HG02642 (cell line): ENCODE results near the gene SYT1.
A peak's percentile ranks its signal among the peaks of the same experiment; 100 is the strongest.
"Not testable (repeated sequence)": the region's sequence is repeated elsewhere in the genome, so short reads cannot be mapped to it uniquely, and the experiment has no call there.

Experiments
- ATAC-seq: cut with Tn5 transposase; IDR thresholded peaks from one replicate; pipeline ENCODE4 v1.9.1; 2021; ENCODE audit warnings: mild to moderate bottlenecking; ENCODE audit not compliant: unreplicated experiment, poor library complexity

Gene SYT1

DNA sequence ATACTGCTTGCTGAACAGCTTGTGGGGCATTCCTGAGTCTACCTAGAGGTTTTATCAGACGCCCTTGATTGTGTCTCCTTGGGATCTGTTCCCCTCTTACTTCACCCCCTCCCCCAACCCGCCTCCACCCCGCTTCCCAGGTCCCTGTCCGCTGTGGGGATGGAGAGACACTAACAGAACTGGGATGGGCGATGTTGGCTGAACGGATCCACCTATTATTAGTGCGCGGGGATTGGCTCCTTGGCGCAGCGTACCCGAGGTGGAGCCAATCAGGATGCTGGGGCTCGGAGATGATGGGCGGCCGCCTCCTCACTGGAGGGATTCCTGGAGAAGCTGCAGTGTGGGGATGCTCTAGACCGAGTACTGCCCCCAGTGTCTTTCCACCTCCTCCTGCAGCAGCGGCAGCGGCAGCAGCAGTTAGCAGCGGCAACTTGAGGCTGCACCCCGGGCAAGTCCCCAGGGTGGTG is at the start of gene SYT1:
Gene SYT1 (plus strand): TSS at position 372 of the 467 bp plus-strand sequence.
- peak; percentile 22 for ATAC-seq

DNA sequence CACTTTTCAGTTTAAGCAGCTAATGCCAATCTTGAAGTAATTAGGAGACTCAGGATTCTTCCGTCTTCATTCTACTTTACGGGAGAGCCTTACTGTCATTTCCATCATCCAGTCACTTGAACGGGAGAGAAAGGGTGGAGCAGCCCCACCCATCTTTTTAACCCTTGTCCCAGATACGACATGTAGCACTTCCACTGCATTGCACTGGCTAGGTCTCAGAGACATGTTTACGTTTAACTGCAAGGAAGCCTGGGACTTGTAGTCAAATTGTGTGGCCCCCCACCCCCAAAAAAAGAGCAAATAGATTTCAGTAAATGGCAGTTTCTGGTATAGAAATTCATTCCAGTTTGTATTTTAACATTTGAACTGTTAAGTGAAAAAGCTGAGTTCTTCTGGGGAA is 46.1 kb upstream of the SYT1 start:
- ATAC-seq: no peak

DNA sequence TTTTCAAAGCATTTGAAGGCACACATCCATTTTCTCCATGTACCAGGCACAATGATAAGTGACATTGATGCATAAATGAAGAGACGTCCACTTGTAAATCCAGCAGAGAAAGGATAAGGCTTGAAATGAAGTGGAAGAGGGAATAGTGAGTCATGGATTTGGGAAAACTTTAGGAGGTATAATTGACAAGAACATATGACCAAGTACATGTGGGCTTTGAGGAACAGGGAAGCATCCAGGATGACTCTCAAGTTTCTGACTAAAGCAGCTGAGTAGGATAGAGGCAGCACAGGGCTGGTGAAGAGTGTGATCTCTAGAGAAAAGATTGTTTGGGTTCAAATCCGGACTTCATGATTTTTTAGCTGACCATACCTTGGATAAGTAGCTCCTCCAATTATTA is 43.6 kb upstream of the SYT1 start:
- no peak for ATAC-seq

DNA sequence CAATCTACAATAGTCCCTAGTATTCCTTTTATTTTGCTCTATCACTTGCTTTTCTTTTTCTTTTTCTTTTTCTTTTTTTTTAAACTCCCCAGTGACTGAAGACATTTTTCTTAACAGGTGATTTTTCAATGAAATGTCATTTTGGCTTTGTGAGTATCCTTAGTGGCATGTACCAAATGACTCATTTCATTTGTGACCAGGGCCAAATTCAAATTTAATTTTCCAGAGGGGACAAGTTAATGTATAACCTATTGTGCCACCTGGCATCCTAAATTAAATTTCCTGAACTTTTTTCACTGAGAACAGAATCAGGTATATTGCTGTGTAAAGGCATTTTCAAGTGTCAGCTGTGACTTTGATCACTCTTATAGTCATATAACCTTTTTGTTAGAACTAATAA is 39.7 kb upstream of the SYT1 start:
- ATAC-seq: no peak

DNA sequence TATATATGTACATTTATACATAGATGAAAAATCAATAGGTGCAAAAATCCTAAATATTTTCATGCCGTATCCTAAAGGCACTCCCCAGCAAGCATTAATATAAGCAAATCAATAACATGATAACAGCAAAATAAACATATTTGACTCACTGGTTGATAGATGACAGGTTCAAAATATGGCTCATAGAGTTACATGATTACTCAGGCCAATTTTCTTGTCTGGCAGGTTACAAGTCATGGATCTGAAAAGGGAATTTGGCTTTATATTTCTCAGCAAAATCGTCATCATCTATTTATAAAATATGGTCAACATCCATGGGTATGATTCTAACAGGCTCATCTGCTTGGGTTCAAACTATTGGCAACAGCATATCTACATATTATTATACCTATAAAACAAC is 34.9 kb upstream of the SYT1 start:
- ATAC-seq: no peak

DNA sequence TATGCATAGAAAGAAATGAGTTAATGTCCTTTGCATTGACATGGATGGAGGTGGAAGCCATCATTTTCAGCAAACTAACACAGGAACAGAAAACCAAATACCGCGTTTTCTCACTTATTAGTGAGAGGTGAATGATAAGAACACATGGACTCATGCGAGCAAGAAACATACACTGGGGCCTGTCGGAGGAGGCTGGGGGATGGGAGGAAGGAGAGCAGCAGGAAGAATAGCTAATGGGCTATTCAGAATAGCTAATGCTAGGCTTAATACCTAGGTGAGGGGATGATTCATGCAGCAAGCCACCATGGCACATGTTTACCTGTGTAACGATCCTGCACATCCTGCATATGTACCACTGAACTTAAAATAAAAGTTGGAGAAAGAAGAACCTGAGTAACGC is 29.1 kb upstream of the SYT1 start:
- ATAC-seq: no peak

DNA sequence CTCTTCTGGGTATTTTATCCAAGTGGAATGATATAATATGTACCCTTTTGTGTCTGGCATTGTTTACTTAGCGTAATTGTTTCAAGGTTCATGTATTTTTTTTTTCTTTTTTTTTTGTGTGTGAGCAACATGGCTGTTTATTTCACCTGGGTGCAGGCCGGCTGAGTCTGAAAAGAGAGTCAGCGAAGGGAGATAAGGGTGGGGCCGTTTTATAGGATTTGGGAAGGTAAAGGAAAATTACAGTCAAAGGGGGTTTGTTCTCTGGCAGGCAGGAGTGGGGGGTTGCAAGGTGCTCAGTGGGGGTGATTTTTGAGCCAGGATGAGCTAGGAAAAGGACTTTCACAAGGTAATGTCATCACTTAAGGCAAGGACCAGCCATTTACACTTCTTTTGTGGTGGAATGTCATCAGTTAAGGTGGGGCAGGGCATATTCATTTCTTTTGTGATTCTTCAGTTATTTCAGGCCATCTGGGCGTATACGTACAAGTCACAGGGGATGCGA is 24.0 kb upstream of the SYT1 start:
- ATAC-seq: not testable (repeated sequence)

DNA sequence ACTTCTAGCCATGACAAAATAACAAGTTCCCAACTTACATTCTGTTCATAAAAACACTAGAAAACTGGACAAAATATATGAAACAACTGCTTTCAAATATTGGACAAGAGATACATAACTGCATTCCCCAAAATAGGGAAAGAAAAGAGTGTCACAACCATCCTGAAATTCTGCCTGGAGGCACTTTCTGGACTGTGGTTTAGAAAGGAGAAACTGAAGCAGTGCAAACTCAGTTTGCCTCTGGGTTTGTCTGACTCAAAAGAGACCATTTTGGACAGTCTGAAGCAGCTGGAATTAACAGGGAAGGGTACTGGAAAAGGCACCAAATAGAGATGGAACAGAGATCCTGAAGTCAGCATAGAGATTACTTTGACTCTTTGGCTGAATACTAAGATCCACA is 11.3 kb upstream of the SYT1 start:
- no peak for ATAC-seq

DNA sequence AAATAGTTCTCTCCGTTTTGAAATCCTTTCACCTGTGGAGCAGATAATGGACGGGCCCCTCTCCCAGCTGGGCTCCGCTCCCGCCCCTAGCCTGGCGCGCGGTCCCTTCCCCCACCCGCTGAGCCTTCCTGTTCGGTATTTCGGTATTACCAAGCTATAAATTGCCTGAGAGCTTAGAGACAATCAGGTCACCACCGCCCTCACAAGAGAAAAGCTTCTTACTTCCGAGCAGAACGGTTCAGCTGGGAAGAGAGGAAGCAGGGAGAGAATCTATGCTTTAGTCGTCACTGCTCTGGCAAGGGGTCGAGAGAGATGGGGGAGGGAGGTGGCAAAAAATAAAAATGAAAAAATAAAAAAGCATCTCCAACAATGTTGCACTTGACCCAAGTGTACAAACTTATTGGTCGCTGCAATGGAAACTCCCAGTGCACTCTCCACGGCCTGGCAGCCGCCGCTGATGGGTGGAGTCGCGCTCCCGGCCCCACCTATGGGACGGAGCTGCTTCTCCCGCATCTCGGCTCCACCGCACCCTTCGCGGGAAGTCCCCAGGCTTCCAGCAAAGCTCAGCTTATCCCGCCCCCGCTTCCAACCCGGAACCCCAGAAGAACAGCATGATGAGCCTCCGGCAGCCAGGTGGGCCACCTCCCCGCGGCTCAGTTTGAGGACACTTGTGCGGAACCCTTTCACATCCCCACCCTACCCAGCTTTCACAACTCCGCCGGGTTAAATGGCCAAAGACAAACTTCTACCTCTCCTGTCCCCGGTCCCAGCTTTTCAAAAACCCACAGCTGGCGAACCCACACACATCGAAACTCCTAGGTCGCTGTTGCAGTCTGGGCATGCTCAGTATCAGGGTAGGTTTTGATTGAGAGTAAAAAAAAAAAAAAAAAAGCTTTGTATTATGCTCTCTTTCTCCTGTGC is 832 bp upstream of the SYT1 start:
- peak; percentile 56 for ATAC-seq

DNA sequence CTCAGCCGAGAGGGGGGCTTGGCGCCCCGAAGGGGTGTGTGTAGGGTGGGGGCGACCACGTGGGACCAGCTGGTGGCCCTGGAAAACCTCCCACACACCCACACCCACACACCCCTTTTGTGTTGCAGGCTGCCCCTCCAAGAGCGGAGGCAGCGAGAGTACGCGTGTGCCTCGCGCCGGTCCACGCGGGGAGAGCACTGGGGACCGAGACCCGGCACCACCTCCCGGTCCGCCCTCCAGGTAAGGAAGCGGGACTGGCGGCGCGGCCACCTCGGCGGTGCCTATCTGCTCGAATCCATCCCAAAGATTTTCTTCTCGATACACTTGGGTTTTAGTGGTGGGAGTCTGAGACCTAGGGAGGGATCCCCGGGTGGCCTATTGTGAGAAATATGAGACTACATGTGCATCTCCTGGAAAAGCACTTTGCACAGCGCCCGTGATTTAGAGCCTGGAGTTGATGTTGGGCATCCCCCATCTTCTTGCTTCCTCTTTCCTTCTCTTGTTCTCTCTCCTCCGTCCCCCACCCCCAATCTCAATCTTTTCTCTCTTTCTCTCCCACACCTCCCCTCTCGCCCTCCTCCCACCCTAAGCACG is 393 bp downstream of the SYT1 start:
- peak; percentile 24 for ATAC-seq

DNA sequence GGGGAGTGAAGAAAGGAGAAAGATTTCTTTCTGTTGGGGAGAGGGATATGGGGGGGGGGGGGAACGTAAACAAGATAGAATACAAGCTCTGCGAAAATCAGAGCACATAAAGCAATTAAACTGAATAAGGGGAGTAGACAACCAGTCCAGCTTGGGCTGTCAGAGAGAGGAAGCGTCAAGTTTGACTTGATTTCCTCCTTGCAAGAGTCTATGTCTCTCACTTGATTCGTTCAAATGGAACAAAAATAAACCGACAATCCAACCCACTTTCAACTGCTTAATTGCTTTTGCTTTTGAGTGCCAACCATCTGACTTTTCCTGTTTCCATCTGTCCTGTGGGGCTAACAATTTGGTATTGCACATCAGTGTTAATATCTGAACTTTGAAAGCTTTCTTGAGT is 942 bp downstream of the SYT1 start:
- no peak for ATAC-seq

DNA sequence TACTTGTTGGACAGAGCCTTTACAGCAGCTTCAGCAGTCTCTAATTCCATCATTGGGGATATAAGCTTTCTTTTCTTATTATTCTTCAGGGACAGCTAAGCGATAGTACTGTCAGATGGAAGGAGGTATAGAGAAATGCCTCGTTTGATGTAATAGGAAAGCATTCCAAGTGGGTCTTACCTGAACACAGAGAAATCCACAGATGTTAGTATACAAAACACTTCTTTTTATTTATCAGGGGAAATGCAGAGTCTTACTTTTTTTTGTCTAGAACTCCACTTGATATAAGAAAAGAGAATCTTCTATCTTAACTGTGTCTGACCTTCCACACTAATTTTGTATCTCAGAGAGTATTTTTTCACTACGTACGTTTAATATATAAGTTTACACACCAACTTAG is 1.9 kb downstream of the SYT1 start:
- no peak for ATAC-seq

DNA sequence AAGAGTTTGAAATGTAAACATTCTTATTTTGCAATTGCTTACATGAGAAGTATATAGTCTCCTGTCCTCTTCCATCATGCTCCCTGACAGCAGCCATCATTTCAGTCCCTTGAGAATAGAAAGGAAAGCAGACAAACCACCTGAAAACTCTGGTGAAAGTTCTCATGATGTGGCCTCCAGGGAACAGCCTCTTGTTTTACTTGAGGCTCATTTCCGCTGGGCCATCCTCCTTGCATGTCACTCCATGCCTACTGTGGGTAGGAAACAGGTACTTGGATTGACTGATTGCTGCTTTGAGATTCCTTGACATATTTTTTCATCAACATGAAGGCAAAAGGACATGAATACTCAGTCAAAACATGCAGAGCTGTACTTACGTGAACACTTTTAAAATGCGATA is 6.0 kb downstream of the SYT1 start:
- no peak for ATAC-seq

DNA sequence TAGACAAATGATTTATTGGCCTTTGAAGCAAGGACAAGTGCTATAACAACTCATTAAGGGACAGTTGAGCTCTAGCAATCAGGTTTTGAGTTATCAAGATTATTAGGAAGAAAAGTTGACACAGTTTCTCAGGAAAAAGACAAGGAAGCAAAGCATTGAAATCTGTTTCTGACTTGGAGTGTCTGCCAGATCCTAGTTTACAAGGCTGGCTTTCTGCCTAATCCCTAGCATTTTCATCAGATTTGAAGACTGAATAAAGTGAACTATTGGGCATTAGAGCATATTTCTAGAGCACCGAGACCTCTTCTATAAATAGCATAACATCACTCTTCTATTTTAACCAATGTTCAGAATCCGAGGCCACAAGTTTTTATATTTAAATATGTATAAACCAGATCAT is 7.0 kb downstream of the SYT1 start:
- no peak for ATAC-seq

DNA sequence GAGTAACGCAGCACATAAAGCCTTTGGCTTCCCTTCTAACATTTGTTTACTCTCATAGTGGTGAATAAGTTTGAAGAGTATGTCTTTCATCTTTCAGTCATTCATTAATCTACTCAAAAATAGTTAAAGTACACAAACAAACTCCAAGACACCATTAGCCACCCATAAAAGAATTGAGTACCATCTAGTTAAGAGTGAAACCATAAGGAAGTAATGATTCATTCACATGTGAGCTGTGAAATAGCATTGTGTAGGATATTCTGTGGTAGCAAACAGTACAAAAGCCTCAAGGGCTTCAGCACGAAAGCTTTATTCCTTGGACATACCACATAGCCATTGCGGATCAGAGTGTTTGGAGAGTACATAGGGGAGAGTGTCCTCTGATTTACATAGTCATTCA is 13.9 kb downstream of the SYT1 start:
- ATAC-seq: no peak

DNA sequence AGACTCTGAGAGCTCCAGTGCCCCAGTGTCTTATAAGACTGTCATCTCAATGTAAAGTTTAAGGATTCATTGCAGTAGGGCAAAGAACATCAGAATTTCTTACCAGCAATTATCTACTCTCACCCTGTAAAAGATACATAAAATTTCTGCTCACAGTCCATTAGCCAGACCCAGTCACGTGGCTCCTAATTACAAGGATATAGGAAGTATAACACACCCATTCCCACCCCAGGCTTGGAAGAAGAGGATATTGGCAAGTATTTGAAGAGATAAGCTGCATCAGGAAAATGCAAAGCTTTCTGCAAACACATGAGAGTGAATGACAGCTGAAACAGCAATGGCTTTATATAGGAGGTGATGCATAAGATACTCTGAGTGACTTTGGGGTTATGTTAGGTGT is 14.3 kb downstream of the SYT1 start:
- no peak for ATAC-seq

DNA sequence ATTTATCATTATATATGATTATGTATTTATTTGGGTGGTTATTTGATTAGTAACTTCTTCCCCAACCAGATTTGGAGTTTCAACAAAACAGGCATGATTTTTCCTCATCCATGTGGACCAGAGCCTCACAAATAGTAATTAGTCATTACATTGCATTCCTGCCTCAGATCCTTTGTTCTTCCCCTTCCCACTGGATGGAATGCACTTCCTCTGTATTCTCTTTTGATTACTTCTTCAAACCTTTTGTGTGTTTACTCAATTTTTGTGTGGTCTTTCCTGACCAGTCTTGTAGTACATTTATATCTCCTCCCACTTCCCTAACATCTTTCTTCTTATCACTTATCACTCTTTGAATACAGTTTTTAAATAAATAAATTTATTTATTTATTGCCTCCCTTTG is 15.5 kb downstream of the SYT1 start:
- ATAC-seq: no peak

DNA sequence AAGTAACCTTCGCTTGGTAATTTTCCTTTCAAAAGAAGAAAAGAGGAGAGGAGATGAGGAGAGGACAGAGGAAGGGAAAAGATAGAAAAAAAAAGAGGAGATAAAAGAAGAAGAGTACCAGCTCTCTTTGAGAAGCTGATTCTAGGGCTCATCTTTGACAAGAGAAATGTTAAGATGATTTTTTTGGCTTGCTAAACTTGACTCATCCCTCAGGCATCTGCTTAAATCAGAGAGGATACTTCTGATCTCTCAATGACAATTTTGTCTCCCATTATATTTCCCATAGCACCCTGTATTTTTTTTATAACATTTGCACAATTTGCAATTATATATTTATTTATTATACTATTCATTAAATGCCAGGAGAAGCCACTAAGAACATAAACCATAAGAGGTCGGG is 17.1 kb downstream of the SYT1 start:
- no peak for ATAC-seq

DNA sequence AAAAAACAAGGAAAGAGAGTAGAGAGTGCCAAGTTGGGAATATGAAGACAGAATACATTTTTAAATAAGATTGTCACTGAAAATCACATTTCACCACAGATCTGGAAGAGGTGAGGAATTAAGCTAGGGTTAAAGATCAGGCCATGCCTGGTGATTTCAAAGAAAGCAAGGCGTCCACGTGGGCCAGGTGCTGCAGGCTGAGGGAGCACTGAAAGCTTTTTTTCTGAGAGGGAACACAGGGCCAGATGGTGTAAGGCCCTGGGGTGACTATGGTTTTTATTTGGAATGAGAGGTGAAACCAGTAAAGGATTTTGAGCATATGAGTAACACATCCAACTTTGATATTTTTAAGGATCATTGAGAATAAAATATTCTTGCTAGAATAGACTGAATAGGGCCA is 20.9 kb downstream of the SYT1 start:
- ATAC-seq: no peak

DNA sequence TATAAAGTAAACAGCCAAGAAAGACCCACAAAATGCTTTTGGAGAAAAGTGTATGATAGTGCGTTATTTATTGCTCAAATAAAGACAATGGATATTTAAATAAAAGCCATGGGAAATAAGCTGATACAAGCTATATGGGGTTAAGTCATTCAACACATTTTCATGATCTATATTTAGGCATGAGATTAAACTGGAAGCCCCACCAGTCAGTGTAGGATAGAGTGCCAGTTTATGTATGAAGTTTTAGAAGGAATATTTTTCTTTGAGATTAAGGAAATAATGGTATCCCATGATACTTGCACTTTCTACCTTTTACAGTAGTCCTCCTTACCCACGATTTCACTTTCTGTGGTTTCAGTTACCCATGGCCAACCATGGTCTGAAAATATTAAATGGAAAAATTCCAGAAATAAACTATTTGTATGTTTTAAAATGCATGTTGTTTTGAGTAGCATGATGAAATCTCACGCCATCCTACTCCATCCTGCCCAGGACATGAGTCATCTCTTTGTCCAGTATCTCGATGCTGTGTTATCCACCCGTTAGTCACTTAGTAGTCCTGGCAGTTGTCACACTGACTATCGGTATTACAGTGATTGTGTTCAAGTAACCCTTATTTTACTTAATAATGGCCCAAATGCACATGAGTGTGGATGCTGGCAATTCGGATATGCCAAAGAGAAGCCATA is 22.3 kb downstream of the SYT1 start:
- no peak for ATAC-seq

DNA sequence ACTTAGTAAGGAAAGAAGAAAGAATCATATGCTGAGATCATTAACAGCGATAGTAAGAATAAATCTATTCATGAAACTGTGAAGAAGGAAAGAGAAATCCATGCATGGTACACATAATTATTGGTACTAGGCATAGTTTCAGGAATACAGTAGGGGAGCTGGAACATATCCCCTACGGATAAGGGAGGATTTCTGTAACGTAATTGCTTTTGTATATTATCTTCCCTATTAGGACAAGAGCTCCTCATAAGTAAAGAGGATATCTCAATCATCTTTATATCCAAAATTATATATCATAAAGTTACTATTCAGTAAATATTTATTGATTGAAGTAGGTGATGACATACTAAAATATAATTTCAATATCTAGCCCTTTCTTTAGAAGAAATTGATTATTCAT is 22.9 kb downstream of the SYT1 start:
- ATAC-seq: no peak
